ENCODE results near the gene FGF3. TPM values are rescaled to one million over a fixed set of nuclear protein-coding genes. Genes with fewer than 3 reads are reported as not detected.

Gene FGF3
- polyA plus RNA-seq, 1 donor from 2014 or later = 3.7 TPM

- no peak for TF ChIP-seq EP300 (conservative IDR thresholded peaks at IDR 0.05; ENCODE audit: poor library complexity, severe bottlenecking)
- no peak for TF ChIP-seq RAD21 (conservative IDR thresholded peaks at IDR 0.05)
- no peak for TF ChIP-seq REST (IDR thresholded peaks at IDR 0.05; ENCODE audit: borderline replicate concordance)
- TF ChIP-seq TAF1 (IDR thresholded peaks at IDR 0.05; ENCODE audit: low read depth) = no peak
- TF ChIP-seq EZH2 (IDR thresholded peaks at IDR 0.05; ENCODE audit: borderline replicate concordance, insufficient read depth, low read length, poor library complexity, severe bottlenecking) = no peak
- TF ChIP-seq CTCF (IDR thresholded peaks at IDR 0.05; ENCODE audit: poor library complexity, severe bottlenecking) = no peak
- TF ChIP-seq SMC3 (conservative IDR thresholded peaks at IDR 0.05; ENCODE audit: poor library complexity) = no peak
- no peak for TF ChIP-seq MXI1 (conservative IDR thresholded peaks at IDR 0.05; ENCODE audit: poor library complexity, severe bottlenecking)
- TF ChIP-seq POLR2AphosphoS5 (IDR thresholded peaks at IDR 0.05) = no peak
- Histone ChIP-seq H3K4me2 (ENCODE audit: low read length) (no peak overlapping the region), H3K27me3 (ENCODE audit: insufficient read depth, low read depth, low read length) (no peaks in the 10 kb centered on the region), H4K20me1 (ENCODE audit: insufficient read depth) (no peaks in the 10 kb centered on the region), H3F3A (ENCODE audit: insufficient read depth, low read length, poor library complexity, severe bottlenecking) (no peaks in the 10 kb centered on the region), H3K27ac (ENCODE audit: low read length) (no peak overlapping the region), H3K9ac (ENCODE audit: low read length) (no peak overlapping the region), H3K36me3 (ENCODE audit: insufficient read depth, low read length) (no peaks in the 10 kb centered on the region), H3K79me2 (replicated peaks; ENCODE audit: insufficient read depth, low read length) (no peaks in the 10 kb centered on the region), H3K4me3 (ENCODE audit: low read length) (no peak overlapping the region), H3K9me2 (ENCODE audit: insufficient read depth, low read length) (no peaks in the 10 kb centered on the region), H3K9me3 (ENCODE audit: low read length) (no peaks in the 10 kb centered on the region), H2AFZ (ENCODE audit: low read depth, low read length) (no peak overlapping the region)
These were observed 16.2 kb downstream of the FGF3 start for GRCh38 chr11:69803022-69803421.

- no peak overlapping the region for H3K27ac ChIP-seq (ENCODE audit: low read length)
- no peaks in the 10 kb centered on the region for H3K27me3 ChIP-seq (ENCODE audit: insufficient read depth, low read depth, low read length)
- TF ChIP-seq CTCF (IDR thresholded peaks at IDR 0.05; ENCODE audit: poor library complexity, severe bottlenecking) (no peak), POLR2AphosphoS5 (IDR thresholded peaks at IDR 0.05) (no peak), TAF1 (IDR thresholded peaks at IDR 0.05; ENCODE audit: low read depth) (no peak), SMC3 (conservative IDR thresholded peaks at IDR 0.05; ENCODE audit: poor library complexity) (no peak), MXI1 (conservative IDR thresholded peaks at IDR 0.05; ENCODE audit: poor library complexity, severe bottlenecking) (no peak)
- no peaks in the 10 kb centered on the region for H3K79me2 ChIP-seq (replicated peaks; ENCODE audit: insufficient read depth, low read length)
- no peaks in the 10 kb centered on the region for H3K9me3 ChIP-seq (ENCODE audit: low read length)
- no peak overlapping the region for H2AFZ ChIP-seq (ENCODE audit: low read depth, low read length)
- H3K36me3 ChIP-seq (ENCODE audit: insufficient read depth, low read length) = no peaks in the 10 kb centered on the region
- H3F3A ChIP-seq (ENCODE audit: insufficient read depth, low read length, poor library complexity, severe bottlenecking) = no peaks in the 10 kb centered on the region
- H3K9ac ChIP-seq (ENCODE audit: low read length) = no peak overlapping the region
- H3K4me2 ChIP-seq (ENCODE audit: low read length) = no peak overlapping the region
- H4K20me1 ChIP-seq (ENCODE audit: insufficient read depth) = no peaks in the 10 kb centered on the region
- no peaks in the 10 kb centered on the region for H3K9me2 ChIP-seq (ENCODE audit: insufficient read depth, low read length)
- H3K4me3 ChIP-seq (ENCODE audit: low read length) = no peak overlapping the region
These were observed 16.6 kb downstream of the FGF3 start for GRCh38 chr11:69802590-69802989.

All from neural cell (in vitro differentiated cells).